GM21526 (cell line): ENCODE results near the gene BCOR.

Source experiments
- ATAC-seq: cut with Tn5 transposase; IDR thresholded peaks from one replicate; pipeline ENCODE4 v1.9.1; 2021; ENCODE audit warnings: moderate library complexity; ENCODE audit not compliant: unreplicated experiment, low FRiP score

Gene BCOR

GRCh38 chrX:40039887-40040286 lies 57.9 kb downstream of the BCOR start:
- ATAC-seq = no peak

- ATAC-seq = no peak
These were observed 60.4 kb downstream of the BCOR start for GRCh38 chrX:40037367-40037766.

GRCh38 chrX:40035726-40036125 lies 62.0 kb downstream of the BCOR start:
- no peak for ATAC-seq

GRCh38 chrX:40031911-40032310 lies 65.8 kb downstream of the BCOR start:
- no peak for ATAC-seq

- no peak for ATAC-seq
These were observed 67.6 kb downstream of the BCOR start for GRCh38 chrX:40030205-40030604.

- no peak for ATAC-seq
These were observed 75.3 kb downstream of the BCOR start for GRCh38 chrX:40022421-40022820.

- ATAC-seq = no peak
These were observed 76.1 kb downstream of the BCOR start for GRCh38 chrX:40021647-40022046.

- no peak for ATAC-seq
These were observed 78.2 kb downstream of the BCOR start for GRCh38 chrX:40019541-40019940.

GRCh38 chrX:40018041-40018440 lies 79.7 kb downstream of the BCOR start:
- no peak for ATAC-seq

GRCh38 chrX:40016749-40017148 lies 81.0 kb downstream of the BCOR start:
- ATAC-seq = no peak

- ATAC-seq = no peak
These were observed 82.1 kb downstream of the BCOR start for GRCh38 chrX:40015693-40016092.

GRCh38 chrX:40013266-40014195 lies 84.2 kb downstream of the BCOR start:
- ATAC-seq = no peak

GRCh38 chrX:40012868-40013265 lies 84.9 kb downstream of the BCOR start:
- ATAC-seq = no peak

GRCh38 chrX:40012039-40012867 lies 85.5 kb downstream of the BCOR start:
- ATAC-seq = no peak

- no peak for ATAC-seq
These were observed 86.3 kb downstream of the BCOR start for GRCh38 chrX:40011322-40012038.

GRCh38 chrX:40010550-40011321 lies 87.0 kb downstream of the BCOR start:
- no peak for ATAC-seq

- no peak for ATAC-seq
These were observed 87.9 kb downstream of the BCOR start for GRCh38 chrX:40009890-40010289.

GRCh38 chrX:40009462-40009851 lies 88.3 kb downstream of the BCOR start:
- no peak for ATAC-seq

GRCh38 chrX:40008791-40009461 lies 88.8 kb downstream of the BCOR start:
- ATAC-seq = no peak
